Activated B cell treated with CpG ODN at 0.5 μM for 24 hours (primary cell): ENCODE measurements around the gene RCN1. TPM values are rescaled to one million over a fixed set of nuclear protein-coding genes. Genes with fewer than 3 reads are reported as not detected.

Experiments
- ATAC-seq: fragments of 200-7000 bp; cut with Tn5 transposase; one replicate; pipeline ENCODE4 v1.10.0; 2021; ENCODE audit warnings: low read depth, mild to moderate bottlenecking, moderate library complexity
- CTCF ChIA-PET: fragments of 350-600 bp; sonication (Branson Sonifier 250); formaldehyde crosslinking; loops from one replicate; lab custom pipeline; 2021; ENCODE audit warnings: antibody characterized with exemption; lab: Charles Lee
- POLR2A ChIA-PET: fragments of 350-600 bp; sonication (Branson Sonifier 250); formaldehyde crosslinking; loops from one replicate; lab custom pipeline; 2021; ENCODE audit warnings: antibody characterized with exemption; lab: Charles Lee
- DNase-seq: peaks from one replicate; pipeline ENCODE4 v3.0.0; 2022
- H3K27ac Mint-ChIP-seq: one replicate; pipeline ENCODE4 v1.8.0; 2020; ENCODE audit warnings: mixed read lengths
- H3K27me3 Mint-ChIP-seq: one replicate; pipeline ENCODE4 v1.8.0; 2021; ENCODE audit warnings: mixed read lengths
- H3K36me3 Mint-ChIP-seq: one replicate; pipeline ENCODE4 v1.8.0; 2021; ENCODE audit warnings: low read depth, mixed read lengths
- H3K4me1 Mint-ChIP-seq: one replicate; pipeline ENCODE4 v1.8.0; 2021; ENCODE audit warnings: mixed read lengths
- H3K4me3 Mint-ChIP-seq: one replicate; pipeline ENCODE4 v1.8.0; 2020; ENCODE audit warnings: mild to moderate bottlenecking, mixed read lengths
- H3K9me3 Mint-ChIP-seq: one replicate; pipeline ENCODE4 v1.8.0; 2020; ENCODE audit warnings: mixed read lengths
- CTCF ChIP-seq: fragments of 200-600 bp; IDR thresholded peaks from one replicate; pipeline ENCODE4 v1.8.0; 2022; ENCODE audit warnings: antibody characterized with exemption, mild to moderate bottlenecking
- intact Hi-C: fragments of 100-400 bp; cut with micrococcal nuclease; formaldehyde crosslinking; loops from one replicate; pipeline ENCODE4 v1.15.1; 2024
- total RNA-seq: library from RNA; stranded (reverse); gene quantifications from 2 replicates; pipeline ENCODE4 v1.2.3, GENCODE V29; 2022

The RCN1 gene
- total RNA-seq, 1 donor from 2014 or later: 15.8 TPM

- intact Hi-C loops: no loop called here
- H3K9me3 Mint-ChIP-seq: no peaks in the 10 kb centered on the region
Measured at GRCh38 chr11:32107647-32108046, 16.8 kb downstream of the RCN1 start.

GRCh38 chr11:32108576-32108975 lies 17.7 kb downstream of the RCN1 start:
- Mint-ChIP-seq H3K9me3 (no peaks in the 10 kb centered on the region), H3K4me3 (no peak overlapping the region), H3K4me1 (peaks cover 11% of the 10 kb centered on the region), H3K27ac (no peak overlapping the region), H3K36me3 (peaks cover 12% of the 10 kb centered on the region), H3K27me3 (peaks cover 8% of the 10 kb centered on the region)
- TF ChIP-seq CTCF: no peak
- ChIA-PET POLR2A (no interaction called here), CTCF (no interaction called here)
- intact Hi-C loops: no loop called here
- ATAC-seq (no peak), DNase-seq (no peak)

More at GRCh38 chr11:32107647-32108046, 16.8 kb downstream of the RCN1 start:
- ATAC-seq (no peak), DNase-seq (no peak)
- H3K27ac Mint-ChIP-seq: no peak overlapping the region
- peaks cover 20% of the 10 kb centered on the region for H3K36me3 Mint-ChIP-seq
- no peak overlapping the region for H3K4me3 Mint-ChIP-seq
- peaks cover 11% of the 10 kb centered on the region for H3K4me1 Mint-ChIP-seq
- H3K27me3 Mint-ChIP-seq: peaks cover 3% of the 10 kb centered on the region
- ChIA-PET POLR2A (no interaction called here), CTCF (no interaction called here)
- no peak for TF ChIP-seq CTCF

DNA sequence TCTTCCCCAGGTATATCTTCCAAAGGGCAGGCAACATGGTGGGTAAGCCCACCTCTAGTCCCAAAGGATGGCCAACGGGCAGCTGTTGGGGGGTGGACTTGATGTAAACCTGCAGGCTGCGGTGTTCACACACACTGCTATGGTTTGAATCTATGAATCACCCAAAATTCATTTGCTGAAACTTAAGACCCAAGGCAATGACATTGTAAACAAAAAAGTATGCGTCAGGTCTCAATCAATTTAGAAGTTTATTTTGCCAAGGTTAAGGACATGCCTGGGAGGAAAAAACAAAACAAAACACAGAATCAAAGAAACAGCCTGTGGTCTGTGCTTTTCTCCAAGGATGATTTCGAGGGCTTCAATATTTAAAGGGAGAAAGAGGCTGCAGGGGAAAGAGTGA lies 18.3 kb downstream of the RCN1 start:
- POLR2A ChIA-PET: no interaction called here
- DNase-seq: no peak
- ATAC-seq: no peak
- peaks cover 9% of the 10 kb centered on the region for H3K36me3 Mint-ChIP-seq
- CTCF ChIA-PET: no interaction called here
- no peak overlapping the region for H3K27ac Mint-ChIP-seq
- no peaks in the 10 kb centered on the region for H3K9me3 Mint-ChIP-seq
- TF ChIP-seq CTCF: no peak
- intact Hi-C loops: no loop called here
- H3K4me1 Mint-ChIP-seq: peaks cover 11% of the 10 kb centered on the region
- peaks cover 8% of the 10 kb centered on the region for H3K27me3 Mint-ChIP-seq
- H3K4me3 Mint-ChIP-seq: no peak overlapping the region

GRCh38 chr11:32109592-32109991 lies 18.7 kb downstream of the RCN1 start:
- H3K27ac Mint-ChIP-seq: no peak overlapping the region
- intact Hi-C loops: no loop called here
- H3K9me3 Mint-ChIP-seq: no peaks in the 10 kb centered on the region
- H3K27me3 Mint-ChIP-seq: peaks cover 8% of the 10 kb centered on the region
- no peak overlapping the region for H3K4me3 Mint-ChIP-seq
- CTCF ChIA-PET: no interaction called here
- ATAC-seq: no peak
- peaks cover 7% of the 10 kb centered on the region for H3K36me3 Mint-ChIP-seq
- TF ChIP-seq CTCF: no peak
- POLR2A ChIA-PET: no interaction called here
- peaks cover 11% of the 10 kb centered on the region for H3K4me1 Mint-ChIP-seq
- DNase-seq: no peak

DNA sequence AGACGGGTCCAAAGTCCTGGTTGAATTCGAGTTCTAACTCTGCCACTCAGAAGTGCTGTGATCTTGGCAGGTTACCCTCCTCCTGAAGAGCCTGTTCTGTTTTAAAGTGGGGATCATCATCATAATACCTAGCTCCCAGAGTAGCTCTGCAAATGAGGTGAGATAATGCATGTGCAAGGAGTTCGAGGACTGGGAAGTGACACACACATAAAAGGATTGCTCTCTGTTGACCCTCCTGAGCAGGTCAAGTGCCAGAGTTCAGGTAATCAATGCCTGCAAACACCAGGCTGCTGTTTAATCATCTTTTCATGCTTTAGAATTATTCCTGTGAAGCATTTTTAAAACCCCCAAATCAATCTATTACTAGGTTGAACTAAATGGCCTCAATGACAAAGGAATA lies 19.9 kb downstream of the RCN1 start:
- Mint-ChIP-seq H3K27ac (no peak overlapping the region), H3K9me3 (no peaks in the 10 kb centered on the region), H3K27me3 (peaks cover 8% of the 10 kb centered on the region), H3K4me3 (no peak overlapping the region), H3K36me3 (peaks cover 4% of the 10 kb centered on the region), H3K4me1 (peaks cover 6% of the 10 kb centered on the region)
- TF ChIP-seq CTCF: no peak
- no peak for DNase-seq
- ChIA-PET POLR2A (no interaction called here), CTCF (no interaction called here)
- intact Hi-C loops: no loop called here
- ATAC-seq: no peak
